HTR-8/SVneo (cell line): ENCODE results near the gene TMEM254.
"Not testable (repeated sequence)": the region's sequence is repeated elsewhere in the genome, so short reads cannot be mapped to it uniquely, and the experiment has no call there.

Experiments
- DNase-seq: peaks from one replicate; pipeline ENCODE4 v3.0.0; 2011; ENCODE audit warnings: low spot score, mixed read lengths; ENCODE audit not compliant: insufficient read length
- FAIRE-seq: peaks from 2 replicates; lab custom pipeline; 2011; peaks lifted over from hg19 to GRCh38; lab: Jason Lieb, UNC

The TMEM254 gene

GRCh38 chr10:80078448-80079311 lies at the start of gene TMEM254:
Gene TMEM254 (plus strand): TSS chr10:80078665. CDS start chr10:80078700, 35 bp downstream.
- FAIRE-seq (peak; percentile 81), DNase-seq (peak; percentile 93)

GRCh38 chr10:80029205-80029604 lies 49.3 kb upstream of the TMEM254 start:
- FAIRE-seq, DNase-seq: not testable (repeated sequence)

- DNase-seq, FAIRE-seq: not testable (repeated sequence)
These were observed 48.6 kb upstream of the TMEM254 start for GRCh38 chr10:80029865-80030264.

- DNase-seq, result no peak
- FAIRE-seq, result no peak
These were observed 46.0 kb upstream of the TMEM254 start for GRCh38 chr10:80032503-80032902.

- FAIRE-seq, DNase-seq: not testable (repeated sequence)
These were observed 43.7 kb upstream of the TMEM254 start for GRCh38 chr10:80034766-80035165.

- DNase-seq, FAIRE-seq: not testable (repeated sequence)
These were observed 43.0 kb upstream of the TMEM254 start for GRCh38 chr10:80035430-80035829.

GRCh38 chr10:80036921-80037500 lies 41.5 kb upstream of the TMEM254 start:
- not testable (repeated sequence) for DNase-seq, FAIRE-seq

- FAIRE-seq, result peak; percentile 13
- DNase-seq, result not testable (repeated sequence)
These were observed 40.2 kb upstream of the TMEM254 start for GRCh38 chr10:80038226-80038625.

GRCh38 chr10:80041162-80041561 lies 37.3 kb upstream of the TMEM254 start:
- DNase-seq (no peak), FAIRE-seq (no peak)

- peak; percentile 73 for FAIRE-seq
- DNase-seq, result not testable (repeated sequence)
These were observed 33.5 kb upstream of the TMEM254 start for GRCh38 chr10:80044935-80045334.

- DNase-seq (peak; percentile 74), FAIRE-seq (no peak)
These were observed 31.6 kb upstream of the TMEM254 start for GRCh38 chr10:80046629-80047441.

GRCh38 chr10:80050752-80051151 lies 27.7 kb upstream of the TMEM254 start:
- DNase-seq, result no peak
- FAIRE-seq, result no peak

GRCh38 chr10:80051993-80052392 lies 26.5 kb upstream of the TMEM254 start:
- no peak for FAIRE-seq
- no peak for DNase-seq

GRCh38 chr10:80055760-80056159 lies 22.7 kb upstream of the TMEM254 start:
- FAIRE-seq, result no peak

GRCh38 chr10:80057171-80057570 lies 21.3 kb upstream of the TMEM254 start:
- DNase-seq (no peak), FAIRE-seq (no peak)

More at GRCh38 chr10:80055760-80056159, 22.7 kb upstream of the TMEM254 start:
- no peak for DNase-seq

- DNase-seq, result no peak
- FAIRE-seq, result no peak
These were observed 14.2 kb upstream of the TMEM254 start for GRCh38 chr10:80064120-80064886.

GRCh38 chr10:80066809-80067208 lies 11.7 kb upstream of the TMEM254 start:
- FAIRE-seq (no peak), DNase-seq (no peak)

GRCh38 chr10:80067821-80068220 lies 10.6 kb upstream of the TMEM254 start:
- not testable (repeated sequence) for FAIRE-seq, DNase-seq

- no peak for FAIRE-seq
These were observed 10.2 kb upstream of the TMEM254 start for GRCh38 chr10:80068270-80068669.

GRCh38 chr10:80070057-80070456 lies 8.4 kb upstream of the TMEM254 start:
- no peak for FAIRE-seq

More at GRCh38 chr10:80068270-80068669, 10.2 kb upstream of the TMEM254 start:
- no peak for DNase-seq

More at GRCh38 chr10:80070057-80070456, 8.4 kb upstream of the TMEM254 start:
- no peak for DNase-seq
